Glutamatergic neuron (in vitro differentiated cells): ENCODE data around the gene ARMCX2. TPM values are rescaled to one million over a fixed set of nuclear protein-coding genes. Genes with fewer than 3 reads are reported as not detected.

Experiments
- DNase-seq: peaks from one replicate; pipeline ENCODE4 v3.0.0; 2022
- H3K27ac Mint-ChIP-seq: one replicate; pipeline ENCODE4 v1.8.0; 2020; ENCODE audit warnings: mild to moderate bottlenecking, mixed read lengths, inconsistent platforms; ENCODE audit not compliant: unreplicated experiment
- H3K27me3 Mint-ChIP-seq: one replicate; pipeline ENCODE4 v1.8.0; 2020; ENCODE audit warnings: mild to moderate bottlenecking, moderate library complexity, mixed read lengths, inconsistent platforms; ENCODE audit not compliant: unreplicated experiment
- H3K36me3 Mint-ChIP-seq: one replicate; pipeline ENCODE4 v1.8.0; 2020; ENCODE audit warnings: mild to moderate bottlenecking, mixed read lengths, inconsistent platforms; ENCODE audit not compliant: unreplicated experiment
- H3K4me1 Mint-ChIP-seq: one replicate; pipeline ENCODE4 v1.8.0; 2020; ENCODE audit warnings: mild to moderate bottlenecking, low read depth, mixed read lengths, inconsistent platforms; ENCODE audit not compliant: unreplicated experiment
- H3K4me3 Mint-ChIP-seq: one replicate; pipeline ENCODE4 v1.8.0; 2020; ENCODE audit warnings: mild to moderate bottlenecking, mixed read lengths, inconsistent platforms; ENCODE audit not compliant: unreplicated experiment
- H3K9me3 Mint-ChIP-seq: one replicate; pipeline ENCODE4 v1.8.0; 2020; ENCODE audit warnings: mild to moderate bottlenecking, moderate library complexity, mixed read lengths, inconsistent platforms; ENCODE audit not compliant: unreplicated experiment
- CTCF ChIP-seq: fragments of 200-600 bp; sonication (generic); IDR thresholded peaks from one replicate; pipeline ENCODE4 v1.5.0; 2021; ENCODE audit not compliant: partially characterized antibody, unreplicated experiment
- long read RNA-seq: library from polyadenylated mRNA; unstranded; transcript quantifications from one replicate; pipeline ENCODE4 v2.0.0, GENCODE V29; 2020; ENCODE audit not compliant: unreplicated experiment
- total RNA-seq: library from RNA; stranded (reverse); fragmentation: NEBNext Ultra II Directional; extraction: Animal tissue kit (Norgen Biotek cat#: 25700); gene quantifications from one replicate; pipeline ENCODE4 v1.2.1, GENCODE V29; 2021; ENCODE audit not compliant: unreplicated experiment

Gene ARMCX2
- total RNA-seq = 50.1 TPM
- long read RNA-seq, transcript ARMCX2-203 (6 exons, 2,674 nt) = major isoform, 10 of 31 reads
- long read RNA-seq, transcript ARMCX2-208 (6 exons, 758 nt) = minor isoform, 5 of 31 reads
- long read RNA-seq, partial matches to known transcripts = 1 of 31 reads
- long read RNA-seq, other reads (novel, unspliced or antisense) = 7 of 31 reads

GRCh38 chrX:101659601-101660063, at the start of gene ARMCX2:
TSS of gene ARMCX2 (minus strand) at chrX:101659850. CDS start at chrX:101657588, 2,262 bp downstream.
- TF ChIP-seq CTCF = no peak
- H3K27me3 Mint-ChIP-seq = no peaks in the 10 kb centered on the region
- peak within 1 kb of the TSS; percentile 85 for H3K4me3 Mint-ChIP-seq
- peak within 1 kb of the TSS; percentile 59 for H3K27ac Mint-ChIP-seq
- H3K36me3 Mint-ChIP-seq = no peaks in the 10 kb centered on the region
- H3K4me1 Mint-ChIP-seq = no peaks in the 10 kb centered on the region
- peak; percentile 32 for DNase-seq
- peaks cover 1% of the 10 kb centered on the region for H3K9me3 Mint-ChIP-seq

- no peaks in the 10 kb centered on the region for H3K36me3 Mint-ChIP-seq
- H3K4me1 Mint-ChIP-seq = no peaks in the 10 kb centered on the region
- no peak for DNase-seq
- no peaks in the 10 kb centered on the region for H3K9me3 Mint-ChIP-seq
- no peak overlapping the region for H3K27ac Mint-ChIP-seq
- TF ChIP-seq CTCF = no peak
- no peaks in the 10 kb centered on the region for H3K27me3 Mint-ChIP-seq
- H3K4me3 Mint-ChIP-seq = no peak overlapping the region
These were observed 49.7 kb upstream of the ARMCX2 start for GRCh38 chrX:101709384-101709783.

- no peak for DNase-seq
- TF ChIP-seq CTCF = no peak
- H3K4me3 Mint-ChIP-seq = no peak overlapping the region
- H3K4me1 Mint-ChIP-seq = no peaks in the 10 kb centered on the region
- no peak overlapping the region for H3K27ac Mint-ChIP-seq
- H3K27me3 Mint-ChIP-seq = no peaks in the 10 kb centered on the region
- no peaks in the 10 kb centered on the region for H3K36me3 Mint-ChIP-seq
- H3K9me3 Mint-ChIP-seq = no peaks in the 10 kb centered on the region
These were observed 48.5 kb upstream of the ARMCX2 start for GRCh38 chrX:101708163-101708562.

GRCh38 chrX:101693476-101693875, 33.8 kb upstream of the ARMCX2 start:
- no peak overlapping the region for H3K4me3 Mint-ChIP-seq
- H3K27me3 Mint-ChIP-seq = no peaks in the 10 kb centered on the region
- no peaks in the 10 kb centered on the region for H3K36me3 Mint-ChIP-seq
- no peak for TF ChIP-seq CTCF
- H3K4me1 Mint-ChIP-seq = no peaks in the 10 kb centered on the region
- no peak for DNase-seq
- H3K9me3 Mint-ChIP-seq = no peaks in the 10 kb centered on the region
- H3K27ac Mint-ChIP-seq = no peak overlapping the region

- no peak for DNase-seq
- H3K4me3 Mint-ChIP-seq = no peak overlapping the region
- no peaks in the 10 kb centered on the region for H3K27me3 Mint-ChIP-seq
- H3K9me3 Mint-ChIP-seq = no peaks in the 10 kb centered on the region
- TF ChIP-seq CTCF = no peak
- no peak overlapping the region for H3K27ac Mint-ChIP-seq
- no peaks in the 10 kb centered on the region for H3K36me3 Mint-ChIP-seq
- H3K4me1 Mint-ChIP-seq = no peaks in the 10 kb centered on the region
These were observed 32.2 kb upstream of the ARMCX2 start for GRCh38 chrX:101691835-101692234.
